ENCODE results near the gene INPP5D. TPM values are rescaled to one million over a fixed set of nuclear protein-coding genes. Genes with fewer than 3 reads are reported as not detected.
"Not testable (repeated sequence)": the region's sequence is repeated elsewhere in the genome, so short reads cannot be mapped to it uniquely, and the experiment has no call there.

Gene INPP5D
- total RNA-seq, 1 donor from 2014 or later = 30.4 TPM

DNA sequence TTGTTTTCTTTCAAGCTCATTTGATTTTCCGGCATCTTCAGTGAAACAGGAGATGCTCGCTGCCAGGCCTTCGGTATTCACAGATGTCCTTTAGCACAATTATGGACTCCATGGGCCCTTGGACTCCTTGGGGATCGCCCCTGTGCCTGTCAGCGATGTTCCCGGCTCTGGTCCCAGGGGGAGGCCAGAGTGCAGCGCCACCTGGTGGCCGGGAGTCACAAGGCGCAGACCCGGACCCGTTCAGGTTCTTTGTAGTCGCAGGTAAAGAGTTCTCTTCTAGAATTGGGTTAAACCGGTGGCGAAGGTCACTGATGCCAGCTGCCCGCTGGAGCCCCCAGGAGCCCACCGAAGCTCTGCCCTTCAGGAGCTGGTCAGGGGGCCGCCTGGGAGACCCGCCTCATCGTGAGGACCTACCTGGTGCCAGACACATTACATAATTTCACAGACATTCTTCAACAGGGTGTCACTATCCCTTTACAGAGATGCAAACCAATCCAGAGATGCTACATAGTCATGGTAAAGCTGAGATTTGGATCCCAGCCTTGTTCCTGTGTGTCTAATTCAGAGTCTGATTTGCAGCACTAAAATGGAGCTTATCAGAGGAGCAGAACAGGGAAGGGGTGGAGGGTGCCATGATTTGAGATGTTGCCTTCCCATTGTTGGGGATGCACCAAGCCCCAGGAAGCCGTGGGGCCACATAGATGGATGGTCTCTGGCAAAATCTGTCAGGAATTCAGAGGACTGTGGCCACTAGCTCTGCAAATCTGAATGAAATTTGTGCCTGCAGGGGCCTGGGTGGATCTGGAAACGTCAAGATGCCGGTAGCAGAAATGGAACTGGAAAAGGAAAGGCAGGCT, 6.0 kb upstream of the INPP5D start:
- peak; percentile 61 for DNase-seq (ENCODE audit: low spot score)

DNA sequence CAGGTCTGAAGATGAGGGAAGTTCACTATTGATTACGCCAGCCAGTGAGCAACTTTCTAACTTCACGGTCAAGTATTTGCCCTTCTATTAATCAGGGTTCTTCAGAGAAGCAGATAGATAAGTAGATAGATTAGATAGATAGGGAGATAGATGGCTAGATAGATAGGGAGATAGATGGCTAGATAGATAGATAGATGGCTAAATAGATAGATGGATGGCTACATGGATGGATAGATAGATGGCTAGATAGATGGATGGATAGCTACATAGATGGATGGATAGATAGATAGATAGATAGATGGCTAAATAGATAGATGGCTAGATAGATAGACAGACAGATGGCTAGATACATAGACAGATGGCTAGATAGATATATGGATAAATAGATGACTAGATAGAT, 4.8 kb upstream of the INPP5D start:
- DNase-seq (ENCODE audit: low spot score) = no peak

DNA sequence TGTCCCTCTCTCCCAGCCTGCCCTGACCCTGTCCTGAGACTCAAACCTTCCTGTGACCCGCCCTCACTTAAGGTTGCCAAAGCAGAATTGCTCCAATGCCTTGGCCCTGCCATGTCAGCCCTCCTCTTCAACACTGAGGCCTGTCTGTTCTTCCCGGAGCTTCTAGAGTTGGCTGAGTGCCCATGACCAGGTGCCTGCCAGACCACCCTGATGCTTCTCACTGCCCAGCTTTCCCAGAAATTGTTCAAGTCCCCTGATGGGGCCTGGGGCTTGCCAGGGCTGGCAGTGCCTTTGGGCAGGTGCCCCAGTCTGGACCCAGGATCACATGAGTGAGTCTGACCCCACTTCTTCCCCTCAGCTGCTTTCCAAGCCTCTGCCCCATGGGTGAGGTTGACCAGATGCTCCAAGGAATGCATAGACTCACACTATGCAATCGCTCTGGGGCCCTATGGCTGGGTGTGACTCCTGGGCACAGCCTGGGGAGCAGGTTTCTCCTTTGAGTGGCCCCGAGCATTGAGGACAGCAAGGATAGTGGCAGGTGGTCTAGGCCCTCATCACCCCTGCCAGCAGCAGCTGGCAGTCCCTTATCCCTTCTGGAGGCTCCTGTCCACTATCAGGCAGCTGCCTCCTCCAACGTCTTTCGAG, 3.1 kb upstream of the INPP5D start:
- DNase-seq (ENCODE audit: low spot score) = no peak

DNA sequence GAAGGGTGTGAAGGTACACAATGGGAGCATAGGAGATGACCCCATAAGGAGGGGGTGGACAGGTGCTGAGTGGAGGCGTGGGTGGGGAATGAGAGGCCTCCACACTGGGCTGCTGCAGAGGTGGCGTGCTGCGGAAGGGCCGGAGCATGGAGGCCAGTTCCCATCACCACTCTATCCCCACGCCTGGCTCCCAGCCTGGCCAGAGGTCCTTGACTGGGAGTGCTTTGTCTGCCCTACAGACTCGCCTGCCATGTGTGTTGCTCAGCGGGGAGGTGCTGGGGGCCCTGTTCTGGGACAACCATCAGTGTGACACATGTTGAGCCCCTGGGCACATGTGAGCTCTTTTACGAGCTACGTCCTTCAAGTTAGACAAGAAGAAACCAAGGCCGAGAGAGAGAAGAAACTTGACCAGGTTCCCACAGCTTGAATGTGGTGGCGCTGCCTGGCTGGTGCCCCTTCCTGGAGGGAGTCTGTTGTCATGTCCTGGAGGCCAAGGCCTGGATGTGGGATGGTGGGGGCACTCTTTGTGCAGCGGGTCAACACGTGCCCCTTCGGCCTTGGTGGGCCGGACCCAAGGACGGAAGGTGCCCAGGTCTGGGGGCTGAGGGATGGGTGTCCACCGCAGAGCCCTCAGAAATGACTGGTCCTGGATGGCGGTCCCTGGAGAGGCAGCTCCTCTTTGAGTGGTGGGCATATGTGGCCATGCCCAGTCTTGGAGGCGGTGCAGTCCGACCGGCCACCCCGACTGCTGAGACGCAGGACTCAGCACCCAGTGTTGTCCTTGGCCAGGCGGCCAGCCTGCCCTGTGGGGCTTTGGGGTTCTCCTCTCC, 1.2 kb upstream of the INPP5D start:
- DNase-seq (ENCODE audit: low spot score) = no peak

DNA sequence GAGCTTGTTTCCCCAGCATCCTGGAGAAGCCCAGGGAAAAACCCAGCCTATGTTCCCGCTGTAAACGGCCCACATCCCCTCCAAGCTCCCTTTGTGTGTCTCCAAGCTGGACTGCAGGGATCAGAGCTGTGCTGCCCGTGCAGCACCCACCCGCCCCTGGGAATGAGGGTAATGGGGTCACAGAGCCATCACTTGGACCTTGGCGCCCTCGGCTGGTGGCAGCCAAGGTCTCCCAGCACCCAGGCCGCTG, 670 bp upstream of the INPP5D start:
- no peak for DNase-seq (ENCODE audit: low spot score)

DNA sequence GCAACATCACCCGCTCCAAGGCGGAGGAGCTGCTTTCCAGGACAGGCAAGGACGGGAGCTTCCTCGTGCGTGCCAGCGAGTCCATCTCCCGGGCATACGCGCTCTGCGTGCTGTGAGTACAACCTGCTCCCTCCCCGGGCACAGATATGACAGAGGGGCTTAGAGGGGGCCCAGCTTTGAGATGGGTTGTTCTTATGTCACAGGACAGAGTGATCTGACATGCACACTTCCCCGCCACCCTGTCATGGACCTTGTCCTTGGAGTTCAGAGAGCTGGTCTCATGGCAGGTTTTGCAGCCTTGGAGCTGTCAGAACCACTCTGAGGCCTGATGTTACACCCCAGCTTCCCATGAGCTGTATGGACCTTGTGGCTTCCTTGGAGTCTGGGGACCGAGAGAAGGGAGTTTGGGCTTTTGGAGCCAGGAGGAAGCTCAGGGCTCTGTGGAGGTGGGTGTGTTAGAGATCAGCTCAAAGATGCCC, 398 bp downstream of the INPP5D start:
- no peak for DNase-seq (ENCODE audit: low spot score)

DNA sequence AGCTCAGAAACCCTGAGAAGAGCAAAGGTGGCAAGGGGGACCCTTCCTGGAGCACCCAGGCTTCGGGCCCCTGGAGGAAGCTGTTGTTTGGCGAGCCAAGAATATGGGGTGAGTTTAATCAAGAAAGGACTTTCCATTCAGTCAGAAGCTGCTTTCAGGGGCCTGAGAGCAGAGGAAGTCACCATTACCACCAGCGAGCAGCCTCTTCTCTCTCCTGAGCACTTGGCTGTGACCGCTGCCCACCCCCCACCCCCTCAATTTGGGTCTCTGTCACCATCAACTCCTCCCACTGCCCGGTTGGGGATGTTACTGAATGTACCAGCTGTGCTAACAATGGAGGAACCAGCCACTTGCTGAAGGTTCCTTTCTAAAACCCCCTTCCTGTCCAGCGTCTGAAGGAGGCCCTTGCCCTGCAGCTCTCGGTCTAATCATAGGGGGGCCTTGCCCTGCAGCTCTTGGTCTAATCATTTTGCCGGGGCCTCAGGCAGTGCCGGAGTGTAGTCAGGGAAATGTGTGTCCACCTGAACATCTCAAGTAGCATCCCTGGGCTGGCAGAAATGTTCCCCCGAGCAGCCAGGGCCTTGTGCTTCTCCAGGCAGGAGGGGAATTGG, 943 bp downstream of the INPP5D start:
- no peak for DNase-seq (ENCODE audit: low spot score)

DNA sequence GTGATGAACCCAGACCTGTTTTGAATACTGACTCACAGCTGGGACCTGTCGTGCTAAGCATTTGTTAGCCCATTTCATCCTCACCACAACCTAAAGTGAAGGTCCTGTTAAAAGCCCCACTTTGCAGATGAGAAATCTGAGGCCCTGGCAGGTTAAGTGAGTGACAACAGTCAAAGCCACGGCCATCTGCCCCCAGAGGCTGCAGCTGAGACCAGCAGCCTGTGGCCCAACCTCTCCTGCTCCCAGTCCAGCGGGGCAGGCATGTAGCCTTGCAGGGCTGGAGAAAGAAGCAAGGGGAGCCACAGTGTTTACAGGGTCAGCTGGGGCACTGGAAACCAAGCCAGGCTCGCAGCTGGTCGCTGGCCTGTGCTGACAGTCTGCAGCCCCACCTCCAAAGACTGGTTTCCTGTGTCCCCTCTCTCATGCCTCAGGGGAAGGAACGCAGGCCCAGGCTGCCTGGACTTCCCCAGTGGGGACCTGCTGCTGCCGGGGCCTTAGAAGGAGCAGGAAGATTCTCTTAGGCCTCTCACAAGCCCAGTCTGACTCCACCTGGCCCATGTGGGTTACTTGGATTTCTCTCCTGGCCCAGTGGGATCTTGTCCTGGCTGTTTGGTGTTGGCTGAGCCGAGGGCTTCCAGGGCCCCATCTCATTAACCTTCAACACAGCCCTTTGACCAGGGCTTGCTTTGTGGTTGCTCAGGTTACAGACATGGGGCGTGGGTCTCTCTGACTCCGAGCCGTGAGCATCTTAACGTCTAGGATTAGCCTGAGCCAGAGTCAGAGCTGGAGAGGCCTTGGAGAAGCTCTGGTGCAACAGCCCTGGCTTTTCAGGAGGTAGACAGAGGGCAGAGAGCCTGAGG, 1.7 kb downstream of the INPP5D start:
- peak; percentile 47 for DNase-seq (ENCODE audit: low spot score)

DNA sequence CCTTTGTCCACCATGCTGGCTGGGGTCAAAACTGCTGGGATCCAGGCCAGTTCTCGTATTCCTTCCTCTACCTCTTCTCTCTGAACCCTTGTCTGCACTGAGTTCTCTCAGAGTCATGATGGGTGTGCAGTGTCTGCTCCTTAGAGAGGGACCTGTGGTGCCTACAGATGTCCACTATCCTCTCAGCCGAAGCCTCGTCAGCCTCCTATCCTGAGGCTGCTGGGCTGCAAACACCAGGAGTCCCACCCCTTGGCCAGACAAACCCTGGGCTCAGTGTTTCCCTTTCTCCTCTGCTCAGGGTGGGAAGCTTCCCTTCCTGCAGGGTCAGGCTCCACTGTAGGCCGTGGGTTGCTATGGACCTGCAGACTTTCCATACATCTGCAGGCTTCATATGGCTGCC, 2.3 kb downstream of the INPP5D start:
- DNase-seq (ENCODE audit: low spot score) = no peak

DNA sequence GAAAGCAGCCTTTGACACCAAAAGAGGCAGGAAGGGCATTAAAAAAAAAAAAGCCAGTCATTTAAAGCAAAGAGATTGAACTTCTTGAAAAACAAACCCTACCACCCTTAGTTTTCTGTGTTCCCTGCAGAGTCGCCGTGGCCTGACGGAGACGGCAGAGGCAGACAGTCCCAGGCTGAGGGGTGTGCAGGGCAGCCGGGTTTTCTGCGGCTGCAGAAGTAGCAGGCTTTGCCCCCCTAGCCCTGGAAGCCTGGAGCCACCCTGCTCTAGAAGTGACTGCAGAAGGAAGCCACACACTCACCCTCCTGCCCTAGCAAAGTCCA, 2.8 kb downstream of the INPP5D start:
- DNase-seq (ENCODE audit: low spot score) = no peak

DNA sequence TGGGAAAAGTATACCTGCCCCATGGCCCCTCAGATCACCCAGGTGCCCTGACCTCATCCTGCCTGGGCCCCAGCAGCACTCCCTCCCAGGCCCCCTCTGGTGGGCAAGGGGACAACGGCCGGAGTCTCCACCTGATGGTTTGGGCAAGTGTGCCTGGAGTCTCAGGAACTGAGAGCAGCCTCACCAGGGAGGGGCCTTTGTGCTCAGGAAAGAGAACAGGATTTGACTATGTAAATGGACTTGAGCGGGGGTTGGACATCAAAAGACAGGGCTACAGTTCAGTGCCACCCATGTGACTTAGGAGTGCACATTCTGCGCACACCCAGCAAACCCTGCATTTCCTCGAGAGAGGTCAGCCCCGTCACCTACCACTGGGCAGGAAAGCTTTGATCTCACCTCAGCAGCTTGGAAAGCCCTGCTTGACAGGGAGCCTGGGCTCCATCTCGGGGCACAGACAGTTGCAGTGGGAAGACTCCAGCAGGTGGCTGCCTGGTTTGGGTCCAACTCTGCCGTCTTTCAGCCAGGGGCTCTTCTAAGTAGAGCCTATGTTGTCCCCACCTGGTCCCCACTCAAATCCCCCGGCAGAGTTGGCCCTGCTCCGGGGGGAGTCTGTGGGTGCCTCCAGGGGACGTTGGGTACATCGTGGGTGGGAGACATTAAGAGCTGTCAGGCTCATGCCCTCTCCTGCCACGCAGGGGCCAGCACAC, 3.3 kb downstream of the INPP5D start:
- DNase-seq (ENCODE audit: low spot score) = no peak

DNA sequence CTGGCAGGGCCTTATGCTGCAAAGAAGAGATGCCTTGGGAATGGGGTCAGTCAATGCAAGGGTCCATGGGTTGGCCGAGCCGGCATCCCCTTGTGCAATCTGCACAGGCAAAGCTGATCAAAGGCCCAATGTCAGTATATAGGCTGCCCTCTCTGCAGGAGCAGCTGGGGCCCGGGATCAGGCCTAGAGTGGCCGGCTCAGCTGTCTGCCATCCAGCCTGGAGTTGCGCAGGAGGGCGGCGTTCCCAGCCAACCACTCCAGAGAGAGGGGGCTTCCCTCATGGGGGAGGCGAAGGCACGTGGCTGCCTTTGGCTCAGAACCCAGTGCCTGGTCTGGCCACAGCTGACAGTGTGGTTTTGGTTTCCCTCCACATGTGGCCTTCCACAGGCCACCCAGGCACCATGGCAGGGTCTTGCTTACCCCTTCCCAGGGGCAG, 3.9 kb downstream of the INPP5D start:
- DNase-seq (ENCODE audit: low spot score) = no peak

DNA sequence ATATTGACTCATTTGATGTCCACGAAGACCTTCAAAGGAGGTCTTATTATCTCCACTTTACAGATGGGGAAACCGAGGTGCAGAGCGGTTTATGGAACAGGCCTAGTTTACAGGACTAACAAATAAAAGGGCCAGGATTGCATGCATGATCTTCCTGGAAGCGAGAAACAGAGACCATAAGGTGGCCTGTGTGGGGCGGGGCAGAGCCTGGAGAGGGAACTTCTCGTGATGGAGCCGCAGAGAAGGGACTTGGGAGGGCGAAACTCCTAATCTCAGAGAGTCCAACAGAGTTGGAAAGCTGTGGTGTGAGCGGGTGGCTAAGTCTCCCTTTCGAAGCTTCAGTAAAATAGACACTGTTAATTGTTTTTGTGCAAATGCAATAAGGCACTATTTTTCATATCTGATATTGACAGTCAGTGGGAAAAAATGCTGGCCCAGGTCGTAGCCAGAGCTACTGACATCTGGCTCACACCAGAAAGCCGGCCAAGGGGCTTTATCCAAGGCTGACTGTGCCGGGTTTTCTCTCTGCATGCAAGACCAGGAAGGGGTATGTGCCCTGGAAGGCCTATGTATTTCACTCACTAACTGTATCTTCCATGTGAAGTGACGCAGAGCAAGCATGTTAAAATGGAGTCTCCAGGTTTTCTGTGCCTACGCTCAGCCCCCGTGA, 4.5 kb downstream of the INPP5D start:
- DNase-seq (ENCODE audit: low spot score) = no peak

DNA sequence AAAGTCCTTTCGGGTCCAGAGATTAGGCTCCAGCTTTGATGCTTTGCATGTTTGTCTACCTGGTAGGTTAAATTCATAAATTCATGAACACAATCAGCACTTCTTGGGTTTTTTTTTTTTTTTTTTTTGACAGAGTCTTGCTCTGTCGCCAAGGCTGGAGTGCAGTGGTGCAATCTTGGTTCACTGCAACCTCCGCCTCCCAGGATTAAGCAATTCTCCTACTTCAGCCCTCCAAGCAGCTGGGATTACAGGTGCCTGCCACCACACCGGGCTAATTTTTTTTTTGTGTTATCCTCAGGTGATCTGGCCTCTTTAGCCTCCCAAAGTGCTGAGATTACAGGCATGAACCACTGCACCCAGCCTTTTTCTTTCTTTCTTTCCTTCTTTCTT, 5.1 kb downstream of the INPP5D start:
- not testable (repeated sequence) for DNase-seq (ENCODE audit: low spot score)

DNA sequence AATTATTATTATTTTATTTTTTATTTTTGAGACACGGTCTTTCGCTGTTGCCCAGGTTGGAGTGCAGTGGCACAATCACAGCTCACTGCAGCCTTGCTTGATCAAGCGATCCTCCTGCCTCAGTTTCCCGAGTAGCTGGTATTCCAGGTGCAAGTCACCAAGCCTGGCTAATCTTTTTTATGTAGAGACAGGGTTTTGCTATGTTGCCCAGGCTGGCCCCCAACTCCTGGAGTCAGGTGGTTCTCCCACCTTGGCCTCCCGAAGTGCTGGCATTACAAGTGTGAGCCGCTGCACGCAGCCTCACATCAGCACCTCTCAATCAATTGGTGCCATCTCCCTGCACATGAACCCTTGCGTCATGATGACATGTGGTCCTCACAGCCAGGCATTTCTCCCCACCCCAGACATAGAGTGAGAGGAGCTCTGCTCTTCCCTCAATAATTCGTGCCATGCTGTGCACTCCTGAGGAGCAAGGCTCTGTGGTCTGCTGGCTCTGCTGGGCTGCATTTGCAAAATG, 5.9 kb downstream of the INPP5D start:
- DNase-seq (ENCODE audit: low spot score) = no peak

DNA sequence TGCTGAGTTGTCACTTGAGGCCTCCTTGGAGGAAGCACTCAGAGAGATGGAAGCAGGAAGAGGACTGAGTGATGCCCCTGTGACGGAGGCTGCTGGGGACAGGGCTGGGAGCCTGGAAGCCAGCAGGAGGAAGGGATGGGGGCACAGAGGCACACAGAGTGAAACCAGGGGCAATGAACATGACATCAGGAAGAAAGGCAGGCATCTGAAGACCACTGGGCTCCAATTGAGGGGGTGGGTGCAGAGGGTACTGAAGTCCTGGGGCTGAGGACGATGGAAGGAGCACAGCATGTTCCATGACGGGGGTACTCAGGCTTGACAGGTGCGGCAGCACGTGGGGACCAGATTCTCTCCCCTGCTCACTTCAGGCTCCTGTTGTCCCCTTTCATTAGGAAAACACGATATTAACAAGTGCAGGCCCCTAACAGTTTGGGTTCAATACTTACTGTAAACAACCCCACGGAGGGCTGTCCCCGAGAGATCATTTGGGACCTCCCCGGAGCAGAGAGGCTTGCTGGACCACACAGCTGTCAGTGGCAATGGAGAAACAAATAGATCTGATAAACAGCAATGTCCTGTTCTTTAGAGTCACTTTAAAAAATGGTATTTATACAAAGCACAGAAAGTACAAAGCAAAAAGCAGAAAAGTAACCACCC, 8.7 kb downstream of the INPP5D start:
- no peak for DNase-seq (ENCODE audit: low spot score)

DNA sequence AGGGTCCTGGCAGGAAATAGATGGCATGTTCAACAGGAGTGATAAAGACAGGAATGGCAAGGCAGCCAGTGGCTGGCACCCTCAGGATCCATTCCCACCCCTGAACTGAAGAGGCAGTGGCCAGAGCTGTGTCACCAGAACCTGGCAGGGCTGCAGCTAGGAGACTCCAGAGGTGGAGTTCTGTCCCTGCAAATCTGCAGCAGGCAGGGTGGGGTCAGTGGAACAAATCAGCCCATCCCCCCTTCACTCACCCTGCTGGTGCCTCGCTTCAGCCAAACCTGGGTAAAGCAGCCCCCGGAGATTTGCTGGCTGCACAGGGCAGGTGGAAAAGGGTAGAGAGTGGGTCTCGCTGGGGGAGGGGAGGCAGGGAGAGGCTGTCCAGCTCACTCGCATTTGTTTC, 12.7 kb downstream of the INPP5D start:
- DNase-seq (ENCODE audit: low spot score) = no peak

DNA sequence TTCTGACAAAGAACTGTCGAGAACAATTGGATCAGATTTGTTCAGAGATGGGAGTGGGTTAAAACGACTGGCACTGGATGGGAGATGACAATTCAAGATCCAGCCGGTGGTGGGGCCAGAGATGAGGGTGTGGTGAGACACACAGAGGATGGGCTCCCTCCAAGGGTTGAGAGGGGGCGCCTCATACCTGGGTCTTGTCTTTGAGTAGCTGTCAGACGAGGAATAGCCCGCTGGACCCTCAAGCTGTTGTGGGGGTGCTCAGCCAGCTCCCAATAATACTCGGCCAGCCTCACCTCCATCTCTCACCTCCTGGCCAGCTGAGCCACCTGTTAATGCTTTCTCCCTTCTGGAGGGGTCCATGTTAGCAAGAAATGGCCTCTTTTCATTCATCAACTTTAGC, 14.0 kb downstream of the INPP5D start:
- DNase-seq (ENCODE audit: low spot score) = no peak
